Neuronal stem cell (in vitro differentiated cells): ENCODE results near the gene RAB22A.

Source experiments
- DNase-seq: peaks from one replicate; pipeline ENCODE4 v3.0.0-alpha.2; 2013; ENCODE audit warnings: low spot score
- H2AFZ ChIP-seq: one replicate; pipeline ENCODE4 v1.6.1; 2013; ENCODE audit warnings: mild to moderate bottlenecking, low read length, inconsistent platforms
- H2AK5ac ChIP-seq: 2 replicates; pipeline ENCODE4 v1.6.1; 2013; ENCODE audit warnings: low read depth, mild to moderate bottlenecking, inconsistent platforms, low read length, moderate library complexity, mixed read lengths
- H2BK120ac ChIP-seq: 2 replicates; pipeline ENCODE4 v1.6.1; 2013; ENCODE audit warnings: low read depth, mild to moderate bottlenecking, inconsistent platforms, low read length, moderate library complexity, mixed read lengths
- H2BK12ac ChIP-seq: one replicate; pipeline ENCODE4 v1.6.1; 2013; ENCODE audit warnings: low read length, inconsistent platforms
- H2BK15ac ChIP-seq: 2 replicates; pipeline ENCODE4 v1.6.1; 2013; ENCODE audit warnings: mild to moderate bottlenecking, low read length, inconsistent platforms, mixed read lengths
- H2BK5ac ChIP-seq: one replicate; pipeline ENCODE4 v1.6.1; 2013; ENCODE audit warnings: inconsistent platforms, mild to moderate bottlenecking, low read length, moderate library complexity
- H3K14ac ChIP-seq: one replicate; pipeline ENCODE4 v1.6.1; 2013; ENCODE audit warnings: low read length, inconsistent platforms
- H3K18ac ChIP-seq: 2 replicates; pipeline ENCODE4 v1.6.1; 2013; ENCODE audit warnings: low read length, inconsistent platforms
- H3K23ac ChIP-seq: 2 replicates; pipeline ENCODE4 v1.6.1; 2013; ENCODE audit warnings: low read depth, mild to moderate bottlenecking, mixed read lengths, low read length, inconsistent platforms; ENCODE audit not compliant: poor library complexity
- H3K27ac ChIP-seq: replicated peaks from 3 replicates; pipeline ENCODE4 v1.5.1; 2013; ENCODE audit warnings: low read length, inconsistent platforms
- H3K27me3 ChIP-seq, 3 experiments: 2 replicates each; pipeline ENCODE4 v1.6.1; 2013; ENCODE audit warnings: low read length in 3 of 3, mild to moderate bottlenecking in 2 of 3, inconsistent platforms in 1 of 3, low read depth in 1 of 3, mixed read lengths in 1 of 3, moderate library complexity in 1 of 3; ENCODE audit not compliant: control insufficient read depth in 3 of 3, insufficient read depth in 3 of 3
- H3K36me3 ChIP-seq, 2 donors: replicated peaks in 1 of 2; 2 replicates each; pipeline ENCODE4 v1.6.1; 2013; ENCODE audit warnings: low read length in 2 of 2; ENCODE audit not compliant: control insufficient read depth in 2 of 2, insufficient read depth in 2 of 2
- H3K4ac ChIP-seq: 2 replicates; pipeline ENCODE4 v1.6.1; 2013; ENCODE audit warnings: inconsistent platforms, mild to moderate bottlenecking, low read length, moderate library complexity
- H3K4me1 ChIP-seq, 2 donors: 1 replicate in 1 of 2; 2 replicates in 1 of 2; pipeline ENCODE4 v1.6.1; 2013; ENCODE audit warnings: low read length in 2 of 2, low read depth in 1 of 2; ENCODE audit not compliant: control insufficient read depth in 2 of 2, insufficient read depth in 1 of 2
- H3K4me2 ChIP-seq: one replicate; pipeline ENCODE4 v1.6.1; 2013; ENCODE audit warnings: mild to moderate bottlenecking, low read length, inconsistent platforms; ENCODE audit not compliant: insufficient read depth, poor library complexity, severe bottlenecking
- H3K4me3 ChIP-seq, 2 donors: 2 replicates each; pipeline ENCODE4 v1.5.1; 2013; ENCODE audit warnings: low read length in 2 of 2, mild to moderate bottlenecking in 2 of 2, inconsistent platforms in 1 of 2, moderate library complexity in 1 of 2
- H3K79me1 ChIP-seq: one replicate; pipeline ENCODE4 v1.6.1; 2013; ENCODE audit warnings: low read depth, mild to moderate bottlenecking, inconsistent platforms, low read length, moderate library complexity
- H3K9ac ChIP-seq: one replicate; pipeline ENCODE4 v1.6.1; 2013; ENCODE audit warnings: mild to moderate bottlenecking, low read depth, low read length, inconsistent platforms; ENCODE audit not compliant: poor library complexity
- H3K9me3 ChIP-seq, 2 donors: replicated peaks in 1 of 2; 2 replicates each; pipeline versions ENCODE3 to v1.6.1; 2013; ENCODE audit warnings: low read length in 2 of 2, mild to moderate bottlenecking in 2 of 2, inconsistent platforms in 1 of 2, low read depth in 1 of 2, mixed read lengths in 1 of 2, moderate library complexity in 1 of 2; ENCODE audit not compliant: control insufficient read depth in 2 of 2, insufficient read depth in 1 of 2
- H4K8ac ChIP-seq: one replicate; pipeline ENCODE4 v1.6.1; 2013; ENCODE audit warnings: low read depth, mild to moderate bottlenecking, inconsistent platforms, low read length, moderate library complexity
- H4K91ac ChIP-seq: one replicate; pipeline ENCODE4 v1.6.1; 2013; ENCODE audit warnings: low read length, low read depth, mild to moderate bottlenecking, inconsistent platforms; ENCODE audit not compliant: poor library complexity
- WGBS, 2 donors: extraction: QIAGEN DNeasy Blood & Tissue Kit; methylation state at CpG; one replicate each; pipeline ENCODE4 v1.1.7; 2013; ENCODE audit warnings: missing lambda C conversion rate in 2 of 2, mixed read lengths in 1 of 2; ENCODE audit not compliant: insufficient read length in 2 of 2, insufficient replicate concordance in 1 of 2; ENCODE audit errors: extremely low coverage in 2 of 2; 5-methylcytosine and 5-hydroxymethylcytosine counted together

The RAB22A gene

GRCh38 chr20:58267389-58268215, 41.9 kb upstream of the RAB22A start:
- no peak overlapping the region for H3K9ac ChIP-seq
- peaks cover 0 to 5% of the 10 kb centered on the region in 2 donors for H3K36me3 ChIP-seq
- H3K9me3 ChIP-seq, result no peaks in the 10 kb centered on the region
- no peak overlapping the region for H2BK12ac ChIP-seq
- no peak overlapping the region for H2BK120ac ChIP-seq
- no peak overlapping the region for H2AFZ ChIP-seq
- H3K18ac ChIP-seq, result no peak overlapping the region
- no peak overlapping the region for H4K91ac ChIP-seq
- H3K23ac ChIP-seq, result no peak overlapping the region
- H2BK5ac ChIP-seq, result no peak overlapping the region
- H3K14ac ChIP-seq, result no peak overlapping the region
- H3K4me3 ChIP-seq, result no peak overlapping the region
- no peaks in the 10 kb centered on the region for H3K4me1 ChIP-seq
- no CpG with 5 or more reads among the region's 9 CpGs for WGBS, 2 donors
- H3K4me2 ChIP-seq, result no peak overlapping the region
- no peak overlapping the region for H3K27ac ChIP-seq
- no peak overlapping the region for H2AK5ac ChIP-seq
- no peak overlapping the region for H2BK15ac ChIP-seq
- H4K8ac ChIP-seq, result no peak overlapping the region
- H3K4ac ChIP-seq, result no peak overlapping the region
- DNase-seq, result no peak
- H3K79me1 ChIP-seq, result no peaks in the 10 kb centered on the region
- H3K27me3 ChIP-seq, result no peaks in the 10 kb centered on the region

- Histone ChIP-seq H3K4me2 (no peak overlapping the region), H3K4me3 (no peak overlapping the region), H2AK5ac (no peak overlapping the region), H2AFZ (no peak overlapping the region), H4K8ac (no peak overlapping the region), H2BK12ac (no peak overlapping the region), H3K4me1 (no peaks in the 10 kb centered on the region), H3K18ac (no peak overlapping the region), H3K79me1 (no peaks in the 10 kb centered on the region), H3K14ac (no peak overlapping the region), H3K4ac (no peak overlapping the region), H2BK15ac (no peak overlapping the region), H3K23ac (no peak overlapping the region), H3K9ac (no peak overlapping the region), H3K27ac (no peak overlapping the region), H3K27me3 (no peaks in the 10 kb centered on the region), H3K36me3 (peaks cover 0 to 5% of the 10 kb centered on the region in 2 donors), H3K9me3 (no peaks in the 10 kb centered on the region), H2BK120ac (no peak overlapping the region), H4K91ac (no peak overlapping the region), H2BK5ac (no peak overlapping the region)
- no peak for DNase-seq
- WGBS, 2 donors, result no CpG with 5 or more reads among the region's 7 CpGs
Observed at GRCh38 chr20:58268421-58268821, 41.1 kb upstream of the RAB22A start.

GRCh38 chr20:58268936-58269619, 40.4 kb upstream of the RAB22A start:
- peak overlapping the region; percentile 44 for H2AFZ ChIP-seq
- no peak overlapping the region for H3K4me2 ChIP-seq
- no peaks in the 10 kb centered on the region for H3K79me1 ChIP-seq

GRCh38 chr20:58271606-58272351, 37.7 kb upstream of the RAB22A start:
- Histone ChIP-seq H2BK5ac (no peak overlapping the region), H3K23ac (no peak overlapping the region), H3K14ac (no peak overlapping the region), H3K4me1 (no peaks in the 10 kb centered on the region), H3K27ac (no peak overlapping the region), H2BK120ac (no peak overlapping the region), H2BK15ac (no peak overlapping the region), H3K4me3 (no peak overlapping the region), H3K18ac (no peak overlapping the region), H4K91ac (no peak overlapping the region), H3K4ac (no peak overlapping the region), H3K36me3 (peaks cover 0 to 4% of the 10 kb centered on the region in 2 donors), H2BK12ac (no peak overlapping the region), H3K4me2 (no peak overlapping the region), H3K9me3 (peaks cover 0 to 2% of the 10 kb centered on the region in 2 donors), H3K27me3 (no peaks in the 10 kb centered on the region), H3K9ac (no peak overlapping the region), H2AFZ (no peak overlapping the region), H3K79me1 (no peaks in the 10 kb centered on the region), H2AK5ac (no peak overlapping the region), H4K8ac (no peak overlapping the region)
- DNase-seq, result no peak
- no CpG with 5 or more reads among the region's 9 CpGs for WGBS, 2 donors

More at GRCh38 chr20:58268936-58269619, 40.4 kb upstream of the RAB22A start:
- Histone ChIP-seq H3K27ac (no peak overlapping the region), H2BK5ac (no peak overlapping the region), H3K23ac (peak overlapping the region; percentile 68), H3K9me3 (no peaks in the 10 kb centered on the region), H2BK12ac (no peak overlapping the region), H3K18ac (no peak overlapping the region), H2BK15ac (no peak overlapping the region), H3K4me3 (no peak overlapping the region), H3K27me3 (no peaks in the 10 kb centered on the region), H4K8ac (no peak overlapping the region), H4K91ac (no peak overlapping the region), H3K36me3 (peaks cover 0 to 7% of the 10 kb centered on the region in 2 donors), H3K4me1 (no peaks in the 10 kb centered on the region), H2BK120ac (no peak overlapping the region), H3K4ac (no peak overlapping the region), H3K9ac (no peak overlapping the region), H3K14ac (no peak overlapping the region), H2AK5ac (no peak overlapping the region)
- WGBS, 2 donors, result no CpG with 5 or more reads among the region's 13 CpGs
- no peak for DNase-seq
